Ovary (tissue), 9 donors: Measurements from ENCODE around the gene CYP4F3. TPM values are rescaled to one million over a fixed set of nuclear protein-coding genes. Genes with fewer than 3 reads are reported as not detected.
A peak's percentile ranks its signal among the peaks of the same experiment; 100 is the strongest.

Source experiments
- DNase-seq, 5 donors: peaks; one replicate each; pipeline ENCODE4 v3.0.0-alpha.2; 2019 to 2020
- H3K27ac ChIP-seq, 2 donors: fragments of 200-600 bp; one replicate each; pipeline versions ENCODE4 v1.5.1 to v1.8.0; 2019 to 2022
- H3K27me3 ChIP-seq: fragments of 200-600 bp; one replicate; pipeline ENCODE4 v1.8.0; 2022
- H3K36me3 ChIP-seq: fragments of 200-600 bp; sonication (generic); one replicate; pipeline ENCODE4 v1.5.1; 2019
- H3K4me1 ChIP-seq: one replicate; pipeline ENCODE4 v1.8.1; 2013; ENCODE audit warnings: mild to moderate bottlenecking, moderate library complexity; ENCODE audit not compliant: insufficient read depth
- H3K4me3 ChIP-seq: fragments of 200-600 bp; sonication (generic); one replicate; pipeline ENCODE4 v1.5.1; 2017
- H3K9me3 ChIP-seq, 2 donors: fragments of 200-600 bp in 1 of 2; sonication (generic) in 1 of 2; one replicate each; pipeline versions ENCODE4 v1.5.1 to v1.8.1; 2013 to 2019; ENCODE audit warnings: mild to moderate bottlenecking in 1 of 2, moderate library complexity in 1 of 2
- CTCF ChIP-seq, 3 donors: fragments of 450-650 bp in 2 of 3; fragments of 200-600 bp in 1 of 3; IDR thresholded peaks; one replicate each; pipeline versions ENCODE4 v1.5.1 to v1.8.0; 2016 to 2022; ENCODE audit warnings: antibody characterized with exemption in 3 of 3, mild to moderate bottlenecking in 1 of 3
- EP300 ChIP-seq: sonication (generic); formaldehyde crosslinking; IDR thresholded peaks from one replicate; pipeline ENCODE4 v1.6.1; 2017; ENCODE audit warnings: antibody characterized with exemption
- POLR2A ChIP-seq: fragments of 450-650 bp; IDR thresholded peaks from one replicate; pipeline ENCODE4 v1.6.1; 2017; ENCODE audit warnings: antibody characterized with exemption, mild to moderate bottlenecking, moderate library complexity
- WGBS, 3 donors: extraction: QIAGEN DNeasy Blood & Tissue Kit in 1 of 3; methylation state at CpG; one replicate each; pipeline versions ENCODE4 v1.1.5 to v1.1.7; 2013 to 2017; 5-methylcytosine and 5-hydroxymethylcytosine counted together
- intact Hi-C, 4 donors: fragments of 100-400 bp; cut with DNase I; formaldehyde crosslinking; loops; one replicate each; pipeline versions ENCODE4 v1.11.0 to v1.15.1; 2022 to 2023
- polyA plus RNA-seq, 2 donors: library from polyadenylated mRNA; stranded (reverse); fragments of 200-250 nt in 1 of 2; fragments of 350-450 nt in 1 of 2; fragmentation: Illumina TruSeq in 1 of 2; extraction: RNeasy Lipid Tissue Mini Kit (QIAGEN cat#74804) in 1 of 2; gene quantifications; one replicate each; pipeline ENCODE4 v1.2.3, GENCODE V29; 2013 to 2014
- small RNA-seq: library from RNA; depleted of rRNA; stranded (forward); fragments of <200 nt; gene quantifications from one replicate; pipeline ENCODE3, GENCODE V24; 2016
- total RNA-seq, 7 donors: library from RNA; depleted of rRNA in 2 of 7; stranded (reverse); fragments of >200 nt in 2 of 7; fragmentation: NEBNext Ultra II Directional in 3 of 7; extraction: Animal tissue kit (Norgen Biotek cat#: 25700) in 3 of 7; gene quantifications; one replicate each; pipeline versions ENCODE4 v1.1.0 to v1.2.4, GENCODE V29; 2016 to 2023
- donor health status: DM: no; HTN: no; CAD: no; lungs with moderate emphysema.
- donor health status: DM: no; HTN: no; CAD: no.
- donor health status: Bipolar disorder and iron deficiency.
- donor health status: DM: yes; HTN: yes; CAD: no.
- donor health status: DM: no; HTN: no; CAD: no.
- donor health status: DM: yes; HTN: yes; CAD: no.

CYP4F3 gene
- total and polyA plus RNA-seq, 9 donors, result 0.13 to 1.8 (median 0.36) TPM; not detected in 2

- DNase-seq, result peak; percentile 32 to 76 (median 58)
- TF ChIP-seq POLR2A, result no peak
- TF ChIP-seq CTCF (IDR thresholded peaks at IDR 0.05), result no peak
- no peak for TF ChIP-seq EP300
- no peaks in the 10 kb centered on the region for H3K4me1 ChIP-seq
- no peak overlapping the region for H3K27ac ChIP-seq
- no peaks in the 10 kb centered on the region for H3K36me3 ChIP-seq
- intact Hi-C loops, result no loop called here
- H3K9me3 ChIP-seq, result no peaks in the 10 kb centered on the region
- 3 to 7% (median 5%) methylated on average over 7 of the region's 7 CpGs for WGBS, 3 donors
- no peaks in the 10 kb centered on the region for H3K27me3 ChIP-seq
- H3K4me3 ChIP-seq, result no peak overlapping the region
These were observed 61.8 kb downstream of the CYP4F3 start for GRCh38 chr19:15702534-15702930.

Small RNA genes lying within 50 kb of the gene (small RNA-seq; reads per million reads assigned to genes)
- not detected for gene AD000091.1

Other genes with a start within 250 kb of the CYP4F3 start
- gene AKAP8L, start 221.9 kb upstream of the CYP4F3 start, total RNA-seq, result 100 to 1,000 TPM in 3 of 7 donors, 10 to 100 TPM in 4; 85.9 to 121 (median 93.2) TPM
- gene AKAP8L, start 221.9 kb upstream of the CYP4F3 start, polyA plus RNA-seq, result 10 to 100 TPM; 70.3 to 78.5 TPM
- gene WIZ, start 190.9 kb upstream of the CYP4F3 start, total RNA-seq, result 10 to 100 TPM; 21.0 to 46.5 (median 41.7) TPM
- gene WIZ, start 190.9 kb upstream of the CYP4F3 start, polyA plus RNA-seq, result 10 to 100 TPM in 1 of 2 donors, 1 to 10 TPM in 1; 4.8 to 24.7 TPM
- gene RASAL3, start 176.4 kb upstream of the CYP4F3 start, total RNA-seq, result 1 to 10 TPM in 5 of 7 donors, under 1 TPM in 2; 0.61 to 2.6 (median 1.4) TPM
- gene RASAL3, start 176.4 kb upstream of the CYP4F3 start, polyA plus RNA-seq, result 1 to 10 TPM in 1 of 2 donors, under 1 TPM in 1; 0.63 to 1.5 TPM
- under 1 TPM in 1 of 7 donors, not detected in 6; 0.28 TPM for gene PGLYRP2, start 161.4 kb upstream of the CYP4F3 start, total RNA-seq
- not detected for gene PGLYRP2, start 161.4 kb upstream of the CYP4F3 start, polyA plus RNA-seq
- gene CYP4F22, start 132.4 kb upstream of the CYP4F3 start, total RNA-seq, result under 1 TPM in 2 of 7 donors, not detected in 5; 0.08 to 0.13 TPM
- gene CYP4F22, start 132.4 kb upstream of the CYP4F3 start, polyA plus RNA-seq, result under 1 TPM in 1 of 2 donors, not detected in 1; 0.13 TPM
- 1 to 10 TPM in 1 of 7 donors, not detected in 6; 1.1 TPM for gene CYP4F8, start 25.7 kb upstream of the CYP4F3 start, total RNA-seq
- gene CYP4F8, start 25.7 kb upstream of the CYP4F3 start, polyA plus RNA-seq, result not detected
- gene CYP4F12, start 32.2 kb downstream of the CYP4F3 start, total RNA-seq, result 10 to 100 TPM in 3 of 7 donors, 1 to 10 TPM in 4; 2.7 to 14.1 (median 9.4) TPM
- gene CYP4F12, start 32.2 kb downstream of the CYP4F3 start, polyA plus RNA-seq, result 1 to 10 TPM; 4.0 to 8.9 TPM
- not detected for gene OR10H2, start 87.1 kb downstream of the CYP4F3 start, total RNA-seq
- gene OR10H2, start 87.1 kb downstream of the CYP4F3 start, polyA plus RNA-seq, result not detected
- gene OR10H3, start 97.1 kb downstream of the CYP4F3 start, total RNA-seq, result not detected
- not detected for gene OR10H3, start 97.1 kb downstream of the CYP4F3 start, polyA plus RNA-seq
- not detected for gene OR10H5, start 146.8 kb downstream of the CYP4F3 start, total RNA-seq
- gene OR10H5, start 146.8 kb downstream of the CYP4F3 start, polyA plus RNA-seq, result not detected
- not detected for gene OR10H1, start 174.8 kb downstream of the CYP4F3 start, total RNA-seq
- not detected for gene OR10H1, start 174.8 kb downstream of the CYP4F3 start, polyA plus RNA-seq